ENCODE measurements around the gene AGAP1. TPM values are rescaled to one million over a fixed set of nuclear protein-coding genes. Genes with fewer than 3 reads are reported as not detected.

The AGAP1 gene
- total and polyA plus RNA-seq, 4 donors: 2.0 to 8.5 (median 5.4) TPM

- Histone ChIP-seq H3K9ac (ENCODE audit: low read depth in 1 of 2, low read length in 2 of 2) (no peak overlapping the region), H3K36me3 (ENCODE audit: control insufficient read depth in 4 of 4, insufficient read depth in 3 of 4, low read depth in 1 of 4, low read length in 3 of 4) (no peaks in the 10 kb centered on the region), H3K4me1 (ENCODE audit: control insufficient read depth in 4 of 4, insufficient read depth in 4 of 4, low read length in 3 of 4) (peaks cover 5 to 24% (median 14%) of the 10 kb centered on the region in 4 donors), H3K27ac (ENCODE audit: low read depth in 1 of 2, low read length in 2 of 2) (no peak overlapping the region), H3K4me3 (ENCODE audit: low read depth in 1 of 3, low read length in 3 of 3) (no peak overlapping the region), H3K27me3 (ENCODE audit: control insufficient read depth in 4 of 4, insufficient read depth in 4 of 4, low read length in 3 of 4) (no peaks in the 10 kb centered on the region), H3K9me3 (ENCODE audit: control insufficient read depth in 4 of 4, low read length in 3 of 4) (no peaks in the 10 kb centered on the region)
- no peak for TF ChIP-seq SP1 (IDR thresholded peaks at IDR 0.05)
- peak in 1 of 2 donors; percentile 27 for TF ChIP-seq RAD21 (IDR thresholded peaks at IDR 0.05)
- WGBS: 86% methylated on average over 9 of the region's 9 CpGs
- no peak for DNase-seq (ENCODE audit: low spot score)
These were observed 4.7 kb downstream of the AGAP1 start for GRCh38 chr2:235498541-235498940.

GRCh38 chr2:235498946-235499812 is 5.3 kb downstream of the AGAP1 start:
- Histone ChIP-seq H3K36me3 (ENCODE audit: control insufficient read depth in 4 of 4, insufficient read depth in 3 of 4, low read depth in 1 of 4, low read length in 3 of 4) (no peaks in the 10 kb centered on the region), H3K9me3 (ENCODE audit: control insufficient read depth in 4 of 4, low read length in 3 of 4) (no peaks in the 10 kb centered on the region), H3K4me1 (ENCODE audit: control insufficient read depth in 4 of 4, insufficient read depth in 4 of 4, low read length in 3 of 4) (peaks cover 5 to 24% (median 14%) of the 10 kb centered on the region in 4 donors), H3K27ac (ENCODE audit: low read depth in 1 of 2, low read length in 2 of 2) (no peak overlapping the region), H3K27me3 (ENCODE audit: control insufficient read depth in 4 of 4, insufficient read depth in 4 of 4, low read length in 3 of 4) (no peaks in the 10 kb centered on the region), H3K9ac (ENCODE audit: low read depth in 1 of 2, low read length in 2 of 2) (no peak overlapping the region), H3K4me3 (ENCODE audit: low read depth in 1 of 3, low read length in 3 of 3) (no peak overlapping the region)
- WGBS: 94% methylated on average over 24 of the region's 24 CpGs
- DNase-seq (ENCODE audit: low spot score): no peak
- TF ChIP-seq TAF1 (conservative IDR thresholded peaks at IDR 0.05) (no peak), MAX (IDR thresholded peaks at IDR 0.05) (no peak), YY1 (IDR thresholded peaks at IDR 0.05) (no peak), RAD21 (IDR thresholded peaks at IDR 0.05) (no peak), FOXA2 (IDR thresholded peaks at IDR 0.05) (no peak), ZBTB33 (IDR thresholded peaks at IDR 0.05) (no peak), SP1 (IDR thresholded peaks at IDR 0.05) (no peak), HNF4G (IDR thresholded peaks at IDR 0.05) (no peak), EGR1 (IDR thresholded peaks at IDR 0.05; ENCODE audit: low read depth in 2 of 2) (no peak), HNF4A (conservative IDR thresholded peaks at IDR 0.05) (no peak), JUND (IDR thresholded peaks at IDR 0.05) (no peak), ATF3 (IDR thresholded peaks at IDR 0.05) (no peak), REST (IDR thresholded peaks at IDR 0.05) (no peak), GABPA (IDR thresholded peaks at IDR 0.05 in 1 of 2, conservative IDR thresholded peaks at IDR 0.05 in 1 of 2) (no peak), FOXA1 (IDR thresholded peaks at IDR 0.05) (no peak)

Measured in liver (tissue), 9 donors.